Heart left ventricle (tissue), 16 donors: ENCODE data around the gene PIM1. TPM values are rescaled to one million over a fixed set of nuclear protein-coding genes. Genes with fewer than 3 reads are reported as not detected.

ENCODE experiments used
- ATAC-seq, 4 donors: fragments of 200-7000 bp; cut with Tn5 transposase; one replicate each; pipeline ENCODE4 v1.9.1; 2020 to 2022; ENCODE audit warnings: moderate library complexity in 4 of 4, mild to moderate bottlenecking in 3 of 4, moderate number of reproducible peaks in 1 of 4
- DNase-seq, 5 donors: peaks; one replicate each; pipeline ENCODE4 v3.0.0-alpha.2; 2020
- H3K27ac ChIP-seq, 12 donors: fragments of 200-600 bp; sonication (generic) in 4 of 12; one replicate each; pipeline versions ENCODE4 v1.5.0 to v1.8.0; 2016 to 2022; ENCODE audit warnings: mild to moderate bottlenecking in 2 of 12
- H3K27me3 ChIP-seq, 9 donors: fragments of 200-600 bp; sonication (generic) in 2 of 9; one replicate each; pipeline versions ENCODE4 v1.5.1 to v1.8.0; 2016 to 2022; ENCODE audit warnings: mild to moderate bottlenecking in 3 of 9
- H3K36me3 ChIP-seq, 9 donors: fragments of 200-600 bp; sonication (generic) in 2 of 9; one replicate each; pipeline versions ENCODE4 v1.5.0 to v1.8.0; 2018 to 2022; ENCODE audit warnings: mild to moderate bottlenecking in 2 of 9
- H3K4me1 ChIP-seq, 12 donors: fragments of 200-600 bp; sonication (generic) in 4 of 12; one replicate each; pipeline versions ENCODE4 v1.5.0 to v1.8.0; 2016 to 2022; ENCODE audit warnings: mild to moderate bottlenecking in 3 of 12
- H3K4me3 ChIP-seq, 12 donors: fragments of 200-600 bp; sonication (generic) in 4 of 12; one replicate each; pipeline versions ENCODE4 v1.5.0 to v1.8.0; 2017 to 2022; ENCODE audit warnings: mild to moderate bottlenecking in 9 of 12, moderate library complexity in 4 of 12
- H3K9me3 ChIP-seq, 12 donors: fragments of 200-600 bp; sonication (generic) in 4 of 12; one replicate each; pipeline versions ENCODE4 v1.5.0 to v1.8.0; 2016 to 2022; ENCODE audit warnings: mild to moderate bottlenecking in 1 of 12
- CTCF ChIP-seq, 12 donors: fragments of 200-600 bp; sonication (generic) in 4 of 12; IDR thresholded peaks; one replicate each; pipeline versions ENCODE4 v1.5.0 to v1.8.0; 2018 to 2022; ENCODE audit warnings: antibody characterized with exemption in 12 of 12, mild to moderate bottlenecking in 5 of 12
- POLR2A ChIP-seq, 2 donors: fragments of 450-650 bp; IDR thresholded peaks; one replicate each; pipeline ENCODE4 v1.6.1; 2017; ENCODE audit warnings: antibody characterized with exemption in 2 of 2, mild to moderate bottlenecking in 2 of 2, moderate library complexity in 2 of 2
- intact Hi-C, 10 donors: fragments of 100-400 bp; cut with DNase I; formaldehyde crosslinking; loops; one replicate each; pipeline versions ENCODE4 v1.11.1 to v1.14.2; 2022
- polyA plus RNA-seq, 2 donors: library from polyadenylated mRNA; stranded (reverse); fragments of 200-250 nt; gene quantifications; one replicate each; pipeline ENCODE4 v1.2.3, GENCODE V29; 2013
- total RNA-seq, 9 donors: library from RNA; depleted of rRNA in 2 of 9; stranded (reverse); fragments of >200 nt in 2 of 9; fragmentation: NEBNext Ultra II Directional in 3 of 9; extraction: Animal tissue kit (Norgen Biotek cat#: 25700) in 3 of 9; gene quantifications; one replicate each; pipeline versions ENCODE4 v1.1.0 to v1.2.4, GENCODE V29; 2016 to 2023
- donor health status: ischemic (EF 13 %, LVEDD 7.1; RV severe dilation, severe dysfunction).
- donor health status: healthy with polysubstance abuse.
- donor health status: DM: no; HTN: yes; CAD: no.
- donor health status: DM: no; HTN: no; CAD: no.
- donor health status: ischemic (EF 25% LVEDD 6.9; RV normal size, moderate dysfunction).
- donor health status: ischemic (EF 25% LVEDD 5.7; RV mildly dilated, moderate dysfunction).
- donor health status: healthy.
- donor health status: DM: yes; HTN: yes; CAD: no.
- donor health status: ischemic (EF 35%, LVEDD 5.7; RV mildly dilated, moderate dysfunction).
- donor health status: nonischemic (EF 11% LVEDD 7.7; RV severe dilation, severe dysfunction).
- donor health status: DM: yes; HTN: yes; CAD: no.
- donor health status: PGD.
- donor health status: ischemic (EF 29% LVEDD 5.4; RV normal size, mild dysfunction).
- donor health status: nonischemic (EF 23%, LVEDD 6.1; RV moderate dilation, normal function).

PIM1 gene
- total and polyA plus RNA-seq, 11 donors, result 7.0 to 81.8 (median 16.0) TPM

GRCh38 chr6:37222992-37223391 lies 53.0 kb downstream of the PIM1 start:
- intact Hi-C loops, result no loop called here
- peak overlapping the region in 11 of 12 donors; percentile 42 to 75 (median 68) for H3K4me3 ChIP-seq
- H3K36me3 ChIP-seq, result no peaks in the 10 kb centered on the region
- no peaks in the 10 kb centered on the region for H3K9me3 ChIP-seq
- no peak for DNase-seq
- peak overlapping the region in 1 of 12 donors; percentile 56 for H3K27ac ChIP-seq
- no peak for ATAC-seq
- H3K4me1 ChIP-seq, result peaks cover 0 to 40% (median 4%) of the 10 kb centered on the region in 12 donors
- no peaks in the 10 kb centered on the region for H3K27me3 ChIP-seq
- TF ChIP-seq POLR2A (IDR thresholded peaks at IDR 0.05), result no peak
- no peak for TF ChIP-seq CTCF (IDR thresholded peaks at IDR 0.05)

Other genes with a start within 250 kb of the PIM1 start
- 10 to 100 TPM in 7 of 9 donors, 1 to 10 TPM in 2; 7.5 to 36.2 (median 12.1) TPM for gene PI16, start 215.4 kb upstream of the PIM1 start, total RNA-seq
- gene PI16, start 215.4 kb upstream of the PIM1 start, polyA plus RNA-seq, result 10 to 100 TPM in 1 of 2 donors, 1 to 10 TPM in 1; 5.7 to 23.5 TPM
- 100 to 1,000 TPM; 144 to 320 (median 193) TPM for gene MTCH1, start 184.0 kb upstream of the PIM1 start, total RNA-seq
- 100 to 1,000 TPM; 104 to 367 TPM for gene MTCH1, start 184.0 kb upstream of the PIM1 start, polyA plus RNA-seq
- gene FGD2, start 164.5 kb upstream of the PIM1 start, total RNA-seq, result 10 to 100 TPM in 2 of 9 donors, 1 to 10 TPM in 7; 1.4 to 45.8 (median 4.9) TPM
- 1 to 10 TPM; 4.1 to 6.9 TPM for gene FGD2, start 164.5 kb upstream of the PIM1 start, polyA plus RNA-seq
- gene TBC1D22B, start 87.6 kb downstream of the PIM1 start, total RNA-seq, result 10 to 100 TPM in 1 of 9 donors, 1 to 10 TPM in 8; 5.5 to 10.0 (median 7.3) TPM
- 10 to 100 TPM in 1 of 2 donors, 1 to 10 TPM in 1; 3.1 to 10.7 TPM for gene TBC1D22B, start 87.6 kb downstream of the PIM1 start, polyA plus RNA-seq
- 1 to 10 TPM in 2 of 9 donors, under 1 TPM in 4, not detected in 3; 0.23 to 2.1 (median 0.75) TPM for gene TMEM217, start 88.0 kb downstream of the PIM1 start, total RNA-seq
- gene TMEM217, start 88.0 kb downstream of the PIM1 start, polyA plus RNA-seq, result under 1 TPM; 0.15 to 0.73 TPM
- gene RNF8, start 183.8 kb downstream of the PIM1 start, total RNA-seq, result 10 to 100 TPM; 10.3 to 20.6 (median 15.9) TPM
- gene RNF8, start 183.8 kb downstream of the PIM1 start, polyA plus RNA-seq, result 10 to 100 TPM; 10.5 to 18.8 TPM